Measurements from ENCODE around the gene DNAJC11.

DNAJC11 gene

DNA sequence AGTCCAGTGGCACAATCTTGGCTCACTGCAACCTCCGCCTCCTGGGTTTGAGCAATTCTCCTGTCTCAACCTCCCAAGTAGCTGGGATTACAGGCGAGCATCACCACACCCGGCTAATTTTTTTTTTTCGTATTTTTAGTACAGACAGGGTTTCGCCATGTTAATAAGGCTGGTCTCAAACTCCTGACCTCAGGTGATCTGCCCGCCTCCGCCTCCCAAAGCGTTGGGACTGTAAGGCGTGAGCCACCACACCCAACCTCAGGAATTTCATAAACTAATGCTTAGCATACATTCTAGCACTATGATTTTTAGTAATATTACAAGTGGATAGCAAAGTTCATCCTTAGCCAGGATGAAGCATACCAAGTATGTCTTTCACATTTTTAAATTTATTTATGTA is 8.7 kb downstream of the DNAJC11 start:
- H3K27ac ChIP-seq = no peak overlapping the region
- intact Hi-C loops (cut with DNase I; ENCODE audit: low total_unique reads) = no loop called here
- DNase-seq = no peak
- no peak overlapping the region for H3K4me3 ChIP-seq
- no peaks in the 10 kb centered on the region for H3K36me3 ChIP-seq
- H3K4me1 ChIP-seq = no peaks in the 10 kb centered on the region
- no peaks in the 10 kb centered on the region for H3K9me3 ChIP-seq
- no peaks in the 10 kb centered on the region for H3K27me3 ChIP-seq
- TF ChIP-seq, protein P1, sequence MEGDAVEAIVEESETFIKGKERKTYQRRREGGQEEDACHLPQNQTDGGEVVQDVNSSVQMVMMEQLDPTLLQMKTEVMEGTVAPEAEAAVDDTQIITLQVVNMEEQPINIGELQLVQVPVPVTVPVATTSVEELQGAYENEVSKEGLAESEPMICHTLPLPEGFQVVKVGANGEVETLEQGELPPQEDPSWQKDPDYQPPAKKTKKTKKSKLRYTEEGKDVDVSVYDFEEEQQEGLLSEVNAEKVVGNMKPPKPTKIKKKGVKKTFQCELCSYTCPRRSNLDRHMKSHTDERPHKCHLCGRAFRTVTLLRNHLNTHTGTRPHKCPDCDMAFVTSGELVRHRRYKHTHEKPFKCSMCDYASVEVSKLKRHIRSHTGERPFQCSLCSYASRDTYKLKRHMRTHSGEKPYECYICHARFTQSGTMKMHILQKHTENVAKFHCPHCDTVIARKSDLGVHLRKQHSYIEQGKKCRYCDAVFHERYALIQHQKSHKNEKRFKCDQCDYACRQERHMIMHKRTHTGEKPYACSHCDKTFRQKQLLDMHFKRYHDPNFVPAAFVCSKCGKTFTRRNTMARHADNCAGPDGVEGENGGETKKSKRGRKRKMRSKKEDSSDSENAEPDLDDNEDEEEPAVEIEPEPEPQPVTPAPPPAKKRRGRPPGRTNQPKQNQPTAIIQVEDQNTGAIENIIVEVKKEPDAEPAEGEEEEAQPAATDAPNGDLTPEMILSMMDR (IDR thresholded peaks at IDR 0.05) = no peak

- intact Hi-C loops (cut with DNase I; ENCODE audit: low total_unique reads) = no loop called here
- Histone ChIP-seq H3K27me3 (no peaks in the 10 kb centered on the region), H3K9me3 (no peaks in the 10 kb centered on the region), H3K36me3 (no peaks in the 10 kb centered on the region), H3K4me3 (no peak overlapping the region), H3K27ac (no peak overlapping the region), H3K4me1 (no peaks in the 10 kb centered on the region)
- TF ChIP-seq, protein P1 (IDR thresholded peaks at IDR 0.05) = no peak
- no peak for DNase-seq
Observed at GRCh38 chr1:6691507-6691906, 10.1 kb downstream of the DNAJC11 start.

DNA sequence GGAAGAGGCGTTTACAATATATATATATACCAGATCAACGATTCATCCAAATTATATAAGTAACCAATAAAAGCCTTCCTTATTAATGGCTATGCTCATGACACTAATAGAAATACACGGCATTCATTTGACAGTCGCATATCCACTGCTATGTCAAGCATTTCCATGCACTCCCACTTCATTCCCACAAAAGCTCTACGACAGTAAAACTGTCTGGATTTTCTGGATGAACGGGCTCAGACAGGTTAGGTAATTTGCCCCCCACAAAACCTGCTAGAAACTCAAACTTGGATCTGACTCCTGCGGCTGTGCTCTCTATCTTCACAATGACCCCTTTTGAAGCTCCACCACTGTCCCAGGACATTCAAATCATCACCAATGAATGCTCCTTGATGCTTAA is 11.4 kb downstream of the DNAJC11 start:
- Histone ChIP-seq H3K36me3 (no peaks in the 10 kb centered on the region), H3K27ac (no peak overlapping the region), H3K9me3 (no peaks in the 10 kb centered on the region), H3K4me3 (no peak overlapping the region), H3K27me3 (no peaks in the 10 kb centered on the region), H3K4me1 (no peaks in the 10 kb centered on the region)
- no peak for DNase-seq
- TF ChIP-seq, protein P1 (IDR thresholded peaks at IDR 0.05) = no peak
- intact Hi-C loops (cut with DNase I; ENCODE audit: low total_unique reads) = no loop called here

GRCh38 chr1:6688757-6689156 is 12.9 kb downstream of the DNAJC11 start:
- H3K27me3 ChIP-seq = no peaks in the 10 kb centered on the region
- no peaks in the 10 kb centered on the region for H3K9me3 ChIP-seq
- H3K4me1 ChIP-seq = no peaks in the 10 kb centered on the region
- no peaks in the 10 kb centered on the region for H3K36me3 ChIP-seq
- TF ChIP-seq, protein P1 (IDR thresholded peaks at IDR 0.05) = no peak
- H3K27ac ChIP-seq = no peak overlapping the region
- no peak for DNase-seq
- intact Hi-C loops (cut with DNase I; ENCODE audit: low total_unique reads) = no loop called here
- H3K4me3 ChIP-seq = no peak overlapping the region

DNA sequence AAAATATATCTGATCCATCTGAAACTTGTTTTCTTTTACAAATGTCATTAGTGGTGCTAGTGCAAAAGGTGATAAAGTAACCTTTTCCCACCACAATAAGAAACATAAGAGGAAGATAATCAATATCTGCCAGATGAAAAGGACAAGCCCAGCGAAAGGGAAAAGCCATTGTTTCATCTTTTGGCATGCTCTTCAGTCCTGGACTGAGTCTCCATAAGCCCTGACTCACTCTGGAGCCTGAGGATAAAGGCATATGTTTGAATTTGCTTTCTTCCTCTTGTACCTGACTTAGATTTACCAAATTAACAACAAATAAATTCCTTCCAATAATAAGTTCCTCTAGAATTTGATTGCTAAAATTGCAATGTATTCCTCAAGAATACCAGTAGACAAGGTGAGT is 13.6 kb downstream of the DNAJC11 start:
- TF ChIP-seq, protein P1 (IDR thresholded peaks at IDR 0.05) = no peak
- intact Hi-C loops (cut with DNase I; ENCODE audit: low total_unique reads) = no loop called here
- no peak overlapping the region for H3K27ac ChIP-seq
- H3K4me3 ChIP-seq = no peak overlapping the region
- peaks cover 0 to 6% (median 0%) of the 10 kb centered on the region in 3 donors for H3K36me3 ChIP-seq
- H3K4me1 ChIP-seq = no peaks in the 10 kb centered on the region
- no peaks in the 10 kb centered on the region for H3K9me3 ChIP-seq
- H3K27me3 ChIP-seq = no peaks in the 10 kb centered on the region
- no peak for DNase-seq

DNA sequence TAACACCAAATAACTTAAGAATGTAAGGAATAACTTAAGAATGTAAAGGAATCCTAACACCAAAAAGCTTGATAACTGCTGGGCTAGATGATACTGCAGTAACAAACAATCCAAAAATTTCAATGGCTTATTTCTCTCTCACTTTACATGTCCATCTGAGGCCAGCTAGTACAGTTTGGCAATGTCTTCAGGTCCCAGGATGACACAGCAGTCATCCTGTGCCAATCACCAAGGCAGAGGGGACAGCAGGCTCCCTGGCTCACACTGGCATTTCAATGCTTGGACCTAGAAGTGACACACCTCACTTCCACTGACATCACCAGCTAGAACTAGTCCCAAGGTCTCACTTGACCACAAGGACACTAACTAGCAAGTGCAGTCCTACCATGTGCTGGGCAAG is 15.3 kb downstream of the DNAJC11 start:
- intact Hi-C loops (cut with DNase I; ENCODE audit: low total_unique reads) = no loop called here

More for the DNA sequence above, 15.3 kb downstream of the DNAJC11 start:
- H3K27ac ChIP-seq = no peak overlapping the region
- H3K27me3 ChIP-seq = no peaks in the 10 kb centered on the region
- peaks cover 0 to 13% (median 0%) of the 10 kb centered on the region in 3 donors for H3K36me3 ChIP-seq
- no peak overlapping the region for H3K4me3 ChIP-seq
- TF ChIP-seq, protein P1 (IDR thresholded peaks at IDR 0.05) = no peak
- DNase-seq = no peak
- H3K4me1 ChIP-seq = no peaks in the 10 kb centered on the region
- no peaks in the 10 kb centered on the region for H3K9me3 ChIP-seq

Data from tibial artery (tissue), 4 donors.